B cell (primary cell): ENCODE measurements around the gene KDM3B. TPM values are rescaled to one million over a fixed set of nuclear protein-coding genes. Genes with fewer than 3 reads are reported as not detected.
A peak's percentile ranks its signal among the peaks of the same experiment; 100 is the strongest.

ENCODE experiments used
- ATAC-seq: fragments of 200-7000 bp; cut with Tn5 transposase; one replicate; pipeline ENCODE4 v1.10.0; 2021; ENCODE audit warnings: low read depth, mild to moderate bottlenecking, moderate number of reproducible peaks, moderate library complexity
- CTCF ChIA-PET: fragments of 350-600 bp; sonication (Branson Sonifier 250); formaldehyde crosslinking; loops from one replicate; lab custom pipeline; 2021; ENCODE audit warnings: antibody characterized with exemption, inconsistent platforms; lab: Charles Lee
- POLR2A ChIA-PET: fragments of 350-600 bp; sonication (Branson Sonifier 250); formaldehyde crosslinking; loops from one replicate; lab custom pipeline; 2021; ENCODE audit warnings: antibody characterized with exemption; lab: Charles Lee
- DNase-seq: peaks from one replicate; pipeline ENCODE4 v3.0.0; 2013
- H2AFZ ChIP-seq: 2 replicates; pipeline ENCODE4 v1.6.1; 2012; ENCODE audit warnings: mild to moderate bottlenecking, low read depth, low read length; ENCODE audit not compliant: insufficient read depth, poor library complexity, severe bottlenecking
- H3K27ac ChIP-seq, 2 donors: 1 replicate in 1 of 2; 2 replicates in 1 of 2; pipeline ENCODE4 v1.5.1; 2012 to 2013; ENCODE audit warnings: low read length in 2 of 2, mild to moderate bottlenecking in 2 of 2, moderate library complexity in 1 of 2
- H3K27me3 ChIP-seq, 4 experiments: fragments of 200-600 bp in 1 of 4; sonication (generic) in 1 of 4; replicated peaks in 1 of 4; 1 replicate in 2 of 4; 2 replicates in 2 of 4; pipeline versions ENCODE4 v1.6.1 to v1.7.0; 2013 to 2016; ENCODE audit warnings: low read length in 3 of 4, mild to moderate bottlenecking in 2 of 4, mixed read lengths in 1 of 4, moderate library complexity in 1 of 4; ENCODE audit not compliant: insufficient read depth in 4 of 4, control insufficient read depth in 3 of 4; ENCODE audit errors: control extremely low read depth in 1 of 4
- H3K36me3 ChIP-seq, 2 experiments: replicated peaks in 1 of 2; 1 replicate in 1 of 2; 2 replicates in 1 of 2; pipeline versions ENCODE4 v1.6.1 to v1.7.1; 2013; ENCODE audit warnings: low read length in 1 of 2; ENCODE audit not compliant: insufficient read depth in 2 of 2, control insufficient read depth in 1 of 2; ENCODE audit errors: control extremely low read depth in 1 of 2, extremely low read depth in 1 of 2
- H3K4me1 ChIP-seq, 2 donors: fragments of 200-600 bp in 1 of 2; sonication (generic) in 1 of 2; 1 replicate in 1 of 2; 2 replicates in 1 of 2; pipeline versions ENCODE4 v1.5.1 to v1.6.1; 2013 to 2017; ENCODE audit warnings: low read length in 2 of 2; ENCODE audit not compliant: control insufficient read depth in 2 of 2, insufficient read depth in 2 of 2
- H3K4me2 ChIP-seq: replicated peaks from 2 replicates; pipeline ENCODE3; 2012; ENCODE audit warnings: mild to moderate bottlenecking, low read depth, low read length; ENCODE audit not compliant: poor library complexity, severe bottlenecking
- H3K4me3 ChIP-seq, 5 experiments: fragments of 200-600 bp in 1 of 5; sonication (generic) in 1 of 5; 1 replicate in 3 of 5; 2 replicates in 2 of 5; pipeline versions ENCODE4 v1.5.1 to v1.7.0; 2011 to 2016; ENCODE audit warnings: low read length in 4 of 5, mild to moderate bottlenecking in 4 of 5, low read depth in 2 of 5, control low read depth in 1 of 5, moderate library complexity in 1 of 5; ENCODE audit not compliant: insufficient read depth in 1 of 5; ENCODE audit errors: control extremely low read depth in 1 of 5, extremely low read depth in 1 of 5
- H3K79me2 ChIP-seq: fragments of 200-600 bp; sonication (generic); one replicate; pipeline ENCODE4 v1.6.0; 2016; ENCODE audit warnings: low read length; ENCODE audit not compliant: control insufficient read depth, insufficient read depth
- H3K9ac ChIP-seq: fragments of 200-600 bp; sonication (generic); 2 replicates; pipeline ENCODE4 v1.6.1; 2017; ENCODE audit warnings: mild to moderate bottlenecking, low read length, moderate library complexity
- H3K9me3 ChIP-seq, 3 donors: one replicate each; pipeline versions ENCODE4 v1.6.1 to v1.7.1; 2013; ENCODE audit warnings: low read length in 2 of 3; ENCODE audit not compliant: control insufficient read depth in 2 of 3, insufficient read depth in 1 of 3; ENCODE audit errors: control extremely low read depth in 1 of 3
- H4K20me1 ChIP-seq: 2 replicates; pipeline ENCODE4 v1.6.0; 2012; ENCODE audit warnings: mild to moderate bottlenecking, low read length; ENCODE audit not compliant: insufficient read depth, control insufficient read depth, poor library complexity, severe bottlenecking
- H3K27ac Mint-ChIP-seq: one replicate; pipeline ENCODE4 v1.8.0; 2021; ENCODE audit warnings: mixed read lengths
- H3K27me3 Mint-ChIP-seq: one replicate; pipeline ENCODE4 v1.8.0; 2021; ENCODE audit warnings: mixed read lengths
- H3K4me1 Mint-ChIP-seq: one replicate; pipeline ENCODE4 v1.8.0; 2021; ENCODE audit warnings: mixed read lengths
- H3K4me3 Mint-ChIP-seq: one replicate; pipeline ENCODE4 v1.8.0; 2021; ENCODE audit warnings: mixed read lengths
- H3K9me3 Mint-ChIP-seq: one replicate; pipeline ENCODE4 v1.8.0; 2022; ENCODE audit warnings: mixed read lengths; ENCODE audit not compliant: insufficient read depth
- CTCF ChIP-seq: fragments of 200-600 bp; IDR thresholded peaks from one replicate; pipeline ENCODE4 v1.8.0; 2022; ENCODE audit warnings: antibody characterized with exemption, mild to moderate bottlenecking
- EZH2 ChIP-seq: IDR thresholded peaks from 2 replicates; pipeline ENCODE4 v1.6.1; 2012; ENCODE audit warnings: borderline replicate concordance, low read depth, mild to moderate bottlenecking, moderate library complexity, low read length; ENCODE audit not compliant: insufficient read depth, poor library complexity, severe bottlenecking
- WGBS: methylation state at CpG from one replicate; pipeline ENCODE4 v1.1.5; 2013; ENCODE audit warnings: missing lambda C conversion rate; ENCODE audit not compliant: insufficient coverage; 5-methylcytosine and 5-hydroxymethylcytosine counted together
- intact Hi-C: fragments of 100-400 bp; cut with micrococcal nuclease; formaldehyde crosslinking; loops from one replicate; pipeline ENCODE4 v1.10.0; 2022
- polyA plus RNA-seq: library from polyadenylated mRNA; depleted of rRNA; stranded (reverse); fragments of >200 nt; gene quantifications from 2 replicates; pipeline ENCODE4 v1.2.3, GENCODE V29; 2012
- total RNA-seq, 2 donors: library from RNA; stranded (reverse); fragments of 120-200 nt in 1 of 2; gene quantifications; 1 replicate in 1 of 2; 2 replicates in 1 of 2; pipeline versions ENCODE4 v1.2.3 to v1.2.4, GENCODE V29; 2013 to 2022

KDM3B gene
- total and polyA plus RNA-seq, 2 donors (not counting 1 experiment from before 2014, with no cell fraction given) = 41.8 to 99.9 TPM

DNA sequence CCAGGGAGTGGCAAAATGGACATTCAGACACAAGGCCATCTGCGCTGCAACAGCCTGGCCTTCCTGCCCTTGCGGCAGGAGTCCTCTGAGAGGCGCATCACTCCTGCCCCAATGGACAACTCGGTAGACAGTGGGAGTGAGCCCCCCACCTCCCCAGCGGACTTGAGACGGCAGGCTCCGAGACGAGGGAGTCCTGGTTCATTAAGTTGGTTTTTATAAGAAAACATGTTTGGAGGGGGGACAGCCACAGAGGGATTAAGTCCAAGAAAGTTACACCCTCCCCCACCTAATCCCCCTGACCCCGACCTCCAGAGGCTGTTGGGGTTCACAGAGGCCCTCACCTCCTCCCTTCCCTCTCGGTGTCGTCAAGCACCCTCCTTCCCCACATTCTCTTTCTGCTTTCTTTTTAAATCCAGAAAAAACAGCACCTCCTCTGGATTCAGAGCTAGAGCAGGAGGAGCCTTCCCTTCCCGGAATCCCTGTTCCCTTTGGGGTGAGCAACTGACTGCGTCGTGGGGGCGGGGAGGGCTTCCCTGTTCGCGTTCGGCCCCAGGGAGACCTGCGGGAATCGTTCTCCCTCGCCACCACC lies 111.0 kb downstream of the KDM3B start:
- ChIA-PET POLR2A (interaction anchor here (0.8 to 1.7 kb wide), 3 partner anchors 27 to 80 kb away, joined by 3 to 5 read pairs (median 4); partner anchors contain the start of gene ETF1), CTCF (interaction anchor here (0.6 to 9.3 kb wide), 5 partner anchors 11 to 40 kb away, joined by 3 to 65 read pairs (median 9); partner anchors contain the start of gene REEP2)
- Histone ChIP-seq H3K4me3 (peak overlapping the region; percentile 41 to 98 (median 67)), H3K27ac (peak overlapping the region; percentile 89 to 98), H3K4me2 (peak overlapping the region; percentile 100), H3K79me2 (peaks cover 3% of the 10 kb centered on the region), H3K4me1 (peaks cover 32 to 48% of the 10 kb centered on the region in 2 donors), H3K9me3 (peaks cover 0 to 4% (median 0%) of the 10 kb centered on the region in 3 donors), H3K9ac (peak overlapping the region; percentile 91), H3K36me3 (peaks cover 0 to 2% of the 10 kb centered on the region in 2 experiments), H3K27me3 (no peaks in the 10 kb centered on the region), H4K20me1 (peaks cover 25% of the 10 kb centered on the region), H2AFZ (peak overlapping the region; percentile 87)
- Mint-ChIP-seq H3K27ac (peak overlapping the region; percentile 78), H3K27me3 (no peaks in the 10 kb centered on the region), H3K4me1 (peaks cover 55% of the 10 kb centered on the region), H3K9me3 (no peaks in the 10 kb centered on the region), H3K4me3 (peak overlapping the region; percentile 94)
- DNase-seq = no peak
- no peak for ATAC-seq
- TF ChIP-seq EZH2 (no peak), CTCF (no peak)
- intact Hi-C loops = loop anchor here (1.0 to 10.0 kb wide), 6 partner anchors 13 to 941 kb away; partner anchors contain the start of genes FAM53C, REEP2 and SPATA24
- WGBS = 35% methylated on average over 6 of the region's 21 CpGs

GRCh38 chr5:138464008-138464387 lies 111.5 kb downstream of the KDM3B start:
- no peaks in the 10 kb centered on the region for H3K27me3 ChIP-seq
- Mint-ChIP-seq H3K4me3 (peak overlapping the region; percentile 94), H3K9me3 (no peaks in the 10 kb centered on the region), H3K4me1 (peaks cover 52% of the 10 kb centered on the region), H3K27me3 (no peaks in the 10 kb centered on the region), H3K27ac (peak overlapping the region; percentile 81)
- peak overlapping the region; percentile 87 for H2AFZ ChIP-seq
- peaks cover 0 to 2% of the 10 kb centered on the region in 2 experiments for H3K36me3 ChIP-seq
- H4K20me1 ChIP-seq = peaks cover 25% of the 10 kb centered on the region
- peak overlapping the region; percentile 57 to 98 (median 67) for H3K4me3 ChIP-seq
- POLR2A ChIA-PET = interaction anchor here (0.8 to 1.9 kb wide), 3 partner anchors 27 to 111 kb away, joined by 4 to 7 read pairs (median 5); partner anchors contain the start of gene KDM3B
- H3K79me2 ChIP-seq = peaks cover 3% of the 10 kb centered on the region
- DNase-seq = peak; percentile 96
- H3K9me3 ChIP-seq = peaks cover 0 to 4% (median 0%) of the 10 kb centered on the region in 3 donors
- intact Hi-C loops = loop anchor here (1.0 to 10.0 kb wide), 6 partner anchors 14 to 941 kb away; partner anchors contain the start of genes FAM53C, REEP2 and SPATA24
- TF ChIP-seq CTCF (peak; percentile 93), EZH2 (no peak)
- CTCF ChIA-PET = interaction anchor here (0.7 to 9.3 kb wide), 8 partner anchors 8 to 126 kb away, joined by 3 to 65 read pairs (median 6); partner anchors contain the start of genes FAM53C and REEP2
- peaks cover 27 to 43% of the 10 kb centered on the region in 2 donors for H3K4me1 ChIP-seq
- H3K4me2 ChIP-seq = peak overlapping the region; percentile 100
- ATAC-seq = peak; percentile 53
- peak overlapping the region; percentile 89 to 98 for H3K27ac ChIP-seq
- under 1% methylated on average over 34 of the region's 34 CpGs for WGBS
- H3K9ac ChIP-seq = peak overlapping the region; percentile 91
